Measurements from ENCODE around the gene TCEA2. TPM values are rescaled to one million over a fixed set of nuclear protein-coding genes. Genes with fewer than 3 reads are reported as not detected.
A peak's percentile ranks its signal among the peaks of the same experiment; 100 is the strongest.

Gene TCEA2
- total RNA-seq (2014; rRNA removed; shearing (Covaris generic); ENCODE audit: low replicate concordance), result 62.0 and 90.0 TPM in 2 replicates

GRCh38 chr20:64062596-64063388, at the start of gene TCEA2:
Gene TCEA2 (plus strand): TSS chr20:64063198. CDS start chr20:64063313, 115 bp downstream.
- DNase-seq (ENCODE audit: low read depth), result peak; percentile 93
- in situ Hi-C loops (cut with HindIII; ENCODE audit: low pct_unique_long_range_greater_than_20kb, low sequenced_read_pairs), result no loop called here

GRCh38 chr20:64015635-64016034, 47.4 kb upstream of the TCEA2 start:
- in situ Hi-C loops (cut with HindIII; ENCODE audit: low pct_unique_long_range_greater_than_20kb, low sequenced_read_pairs), result no loop called here
- no peak for DNase-seq (ENCODE audit: low read depth)

- in situ Hi-C loops (cut with HindIII; ENCODE audit: low pct_unique_long_range_greater_than_20kb, low sequenced_read_pairs), result no loop called here
- DNase-seq (ENCODE audit: low read depth), result no peak
Observed at GRCh38 chr20:64021124-64021975, 41.6 kb upstream of the TCEA2 start.

- in situ Hi-C loops (cut with HindIII; ENCODE audit: low pct_unique_long_range_greater_than_20kb, low sequenced_read_pairs), result no loop called here
- no peak for DNase-seq (ENCODE audit: low read depth)
Observed at GRCh38 chr20:64022671-64023360, 40.2 kb upstream of the TCEA2 start.

- DNase-seq (ENCODE audit: low read depth), result no peak
- in situ Hi-C loops (cut with HindIII; ENCODE audit: low pct_unique_long_range_greater_than_20kb, low sequenced_read_pairs), result no loop called here
Observed at GRCh38 chr20:64023361-64024140, 39.4 kb upstream of the TCEA2 start.

- DNase-seq (ENCODE audit: low read depth), result no peak
- in situ Hi-C loops (cut with HindIII; ENCODE audit: low pct_unique_long_range_greater_than_20kb, low sequenced_read_pairs), result no loop called here
Observed at GRCh38 chr20:64024141-64024990, 38.6 kb upstream of the TCEA2 start.

- DNase-seq (ENCODE audit: low read depth), result no peak
Observed at GRCh38 chr20:64025101-64025825, 37.7 kb upstream of the TCEA2 start.

GRCh38 chr20:64025826-64026412, 37.1 kb upstream of the TCEA2 start:
- DNase-seq (ENCODE audit: low read depth), result no peak
- in situ Hi-C loops (cut with HindIII; ENCODE audit: low pct_unique_long_range_greater_than_20kb, low sequenced_read_pairs), result no loop called here

More at GRCh38 chr20:64025101-64025825, 37.7 kb upstream of the TCEA2 start:
- in situ Hi-C loops (cut with HindIII; ENCODE audit: low pct_unique_long_range_greater_than_20kb, low sequenced_read_pairs), result no loop called here

GRCh38 chr20:64027981-64028685, 34.9 kb upstream of the TCEA2 start:
- DNase-seq (ENCODE audit: low read depth), result no peak
- in situ Hi-C loops (cut with HindIII; ENCODE audit: low pct_unique_long_range_greater_than_20kb, low sequenced_read_pairs), result no loop called here

GRCh38 chr20:64029293-64030117, 33.5 kb upstream of the TCEA2 start:
- DNase-seq (ENCODE audit: low read depth), result no peak
- in situ Hi-C loops (cut with HindIII; ENCODE audit: low pct_unique_long_range_greater_than_20kb, low sequenced_read_pairs), result no loop called here

GRCh38 chr20:64030371-64031134, 32.4 kb upstream of the TCEA2 start:
- DNase-seq (ENCODE audit: low read depth), result no peak
- in situ Hi-C loops (cut with HindIII; ENCODE audit: low pct_unique_long_range_greater_than_20kb, low sequenced_read_pairs), result no loop called here

GRCh38 chr20:64031822-64032314, 31.1 kb upstream of the TCEA2 start:
- DNase-seq (ENCODE audit: low read depth), result no peak
- in situ Hi-C loops (cut with HindIII; ENCODE audit: low pct_unique_long_range_greater_than_20kb, low sequenced_read_pairs), result no loop called here

- DNase-seq (ENCODE audit: low read depth), result no peak
- in situ Hi-C loops (cut with HindIII; ENCODE audit: low pct_unique_long_range_greater_than_20kb, low sequenced_read_pairs), result no loop called here
Observed at GRCh38 chr20:64032706-64033624, 30.0 kb upstream of the TCEA2 start.
